Stomach (tissue), 4 donors: Measurements from ENCODE around the gene PRKCE.

Experiments
- EP300 ChIP-seq: sonication (generic); formaldehyde crosslinking; IDR thresholded peaks from one replicate; pipeline ENCODE4 v1.6.1; 2017; ENCODE audit warnings: antibody characterized with exemption
- POLR2A ChIP-seq, 4 donors: fragments of 450-650 bp; IDR thresholded peaks; one replicate each; pipeline ENCODE4 v1.6.1; 2016; ENCODE audit warnings: antibody characterized with exemption in 4 of 4, control low read depth in 2 of 4, mild to moderate bottlenecking in 1 of 4, moderate library complexity in 1 of 4
- POLR2AphosphoS5 ChIP-seq, 3 donors: sonication (generic); formaldehyde crosslinking; IDR thresholded peaks; one replicate each; pipeline ENCODE4 v1.6.1; 2016; ENCODE audit warnings: antibody characterized with exemption in 3 of 3
- TF ChIP-seq, protein P1 (sequence below), 7 experiments: fragments of 450-650 bp in 4 of 7; fragments of 200-600 bp in 3 of 7; sonication (generic) in 3 of 7; IDR thresholded peaks; one replicate each; pipeline ENCODE4 v1.5.1; 2016 to 2019; ENCODE audit warnings: antibody characterized with exemption in 7 of 7, control low read depth in 2 of 7, mild to moderate bottlenecking in 1 of 7

DNA sequence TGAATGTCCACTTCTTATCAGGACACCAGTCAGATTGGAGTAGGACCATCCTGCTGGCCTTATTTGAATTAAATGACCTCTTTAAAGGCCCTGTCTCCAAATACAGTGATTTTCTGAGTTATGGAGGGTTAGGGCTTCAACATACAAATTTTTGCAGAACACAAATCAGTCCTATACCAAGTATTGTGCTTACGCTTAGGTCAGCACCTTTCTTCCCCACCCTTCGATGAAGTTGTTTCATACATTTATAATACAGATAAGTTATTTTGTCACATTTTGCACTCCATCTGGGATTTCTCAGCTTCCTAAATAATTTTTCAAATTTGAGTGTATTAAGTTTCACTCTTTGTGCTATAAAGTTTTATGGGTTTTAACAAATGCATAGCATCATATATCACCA lies 455.2 kb downstream of the PRKCE start:
- TF ChIP-seq, protein P1, sequence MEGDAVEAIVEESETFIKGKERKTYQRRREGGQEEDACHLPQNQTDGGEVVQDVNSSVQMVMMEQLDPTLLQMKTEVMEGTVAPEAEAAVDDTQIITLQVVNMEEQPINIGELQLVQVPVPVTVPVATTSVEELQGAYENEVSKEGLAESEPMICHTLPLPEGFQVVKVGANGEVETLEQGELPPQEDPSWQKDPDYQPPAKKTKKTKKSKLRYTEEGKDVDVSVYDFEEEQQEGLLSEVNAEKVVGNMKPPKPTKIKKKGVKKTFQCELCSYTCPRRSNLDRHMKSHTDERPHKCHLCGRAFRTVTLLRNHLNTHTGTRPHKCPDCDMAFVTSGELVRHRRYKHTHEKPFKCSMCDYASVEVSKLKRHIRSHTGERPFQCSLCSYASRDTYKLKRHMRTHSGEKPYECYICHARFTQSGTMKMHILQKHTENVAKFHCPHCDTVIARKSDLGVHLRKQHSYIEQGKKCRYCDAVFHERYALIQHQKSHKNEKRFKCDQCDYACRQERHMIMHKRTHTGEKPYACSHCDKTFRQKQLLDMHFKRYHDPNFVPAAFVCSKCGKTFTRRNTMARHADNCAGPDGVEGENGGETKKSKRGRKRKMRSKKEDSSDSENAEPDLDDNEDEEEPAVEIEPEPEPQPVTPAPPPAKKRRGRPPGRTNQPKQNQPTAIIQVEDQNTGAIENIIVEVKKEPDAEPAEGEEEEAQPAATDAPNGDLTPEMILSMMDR (IDR thresholded peaks at IDR 0.05) = no peak
- TF ChIP-seq EP300 = no peak
- no peak for TF ChIP-seq POLR2A (IDR thresholded peaks at IDR 0.05)
- no peak for TF ChIP-seq POLR2AphosphoS5 (IDR thresholded peaks at IDR 0.05)
